ENCODE data around the gene GBA2.

GRCh38 chr9:35791297-35791921, 42.4 kb upstream of the GBA2 start, which contains the start of gene NPR2:
- TF ChIP-seq SUZ12 (IDR thresholded peaks at IDR 0.05; ENCODE audit: extremely low read depth, insufficient read depth, insufficient read length) (no peak), YY1 (IDR thresholded peaks at IDR 0.05; ENCODE audit: insufficient read depth, insufficient read length) (no peak), ZNF274 (IDR thresholded peaks at IDR 0.05; ENCODE audit: low read depth, low read length) (no peak)
